PC-3 (cell line): ENCODE measurements around the gene STRN4. TPM values are rescaled to one million over a fixed set of nuclear protein-coding genes. Genes with fewer than 3 reads are reported as not detected.

ENCODE experiments used
- ATAC-seq: fragments of 200-7000 bp; cut with Tn5 transposase; 2 replicates; pipeline ENCODE4 v1.9.1; 2020; ENCODE audit warnings: mild to moderate bottlenecking, moderate library complexity
- BruUV-seq: library from RNA; stranded (reverse); fragments of 400-500 nt; replicated peaks from 2 replicates; lab custom pipeline; 2021; lab: Mats Ljungman, UMichigan
- CTCF ChIA-PET: fragments of 300-600 bp; sonication (Branson Sonifier 250); formaldehyde crosslinking; loops from one replicate; lab custom pipeline; 2022; ENCODE audit warnings: antibody characterized with exemption; lab: Charles Lee
- POLR2A ChIA-PET: fragments of 300-600 bp; sonication (Branson Sonifier 250); formaldehyde crosslinking; loops from one replicate; lab custom pipeline; 2022; ENCODE audit warnings: antibody characterized with exemption; ENCODE audit not compliant: unreplicated experiment; lab: Charles Lee
- DNase-seq: peaks from one replicate; pipeline ENCODE4 v3.0.0-alpha.2; 2015
- H2AFZ ChIP-seq: fragments of 300-600 bp; sonication (generic); 2 replicates; pipeline ENCODE4 v1.6.0; 2016; ENCODE audit warnings: antibody characterized with exemption, low read length
- H3F3A ChIP-seq: fragments of 300-600 bp; sonication (generic); one replicate; pipeline ENCODE4 v1.6.0; 2017; ENCODE audit warnings: antibody characterized with exemption, low read length, control low read depth, mild to moderate bottlenecking; ENCODE audit not compliant: unreplicated experiment
- H3K27ac ChIP-seq: fragments of 300-600 bp; sonication (generic); 2 replicates; pipeline ENCODE4 v1.5.1; 2016; ENCODE audit warnings: mild to moderate bottlenecking, low read length
- H3K27me3 ChIP-seq: fragments of 300-600 bp; sonication (generic); 2 replicates; pipeline ENCODE4 v1.6.1; 2016; ENCODE audit warnings: low read length, mixed read lengths
- H3K36me3 ChIP-seq: fragments of 300-600 bp; sonication (generic); 2 replicates; pipeline ENCODE4 v1.6.1; 2016; ENCODE audit warnings: low read depth, mixed run types, low read length, mixed read lengths
- H3K4me1 ChIP-seq: fragments of 300-600 bp; sonication (generic); 2 replicates; pipeline ENCODE4 v1.5.1; 2016; ENCODE audit warnings: low read length; ENCODE audit not compliant: insufficient read depth
- H3K4me2 ChIP-seq: fragments of 300-600 bp; sonication (generic); 2 replicates; pipeline ENCODE4 v1.6.0; 2016; ENCODE audit warnings: low read length
- H3K4me3 ChIP-seq: fragments of 300-600 bp; sonication (generic); 2 replicates; pipeline ENCODE4 v1.5.1; 2016; ENCODE audit warnings: mild to moderate bottlenecking, low read length, mixed read lengths
- H3K79me2 ChIP-seq: fragments of 300-600 bp; sonication (generic); 2 replicates; pipeline ENCODE4 v1.6.1; 2017; ENCODE audit warnings: low read length, mixed read lengths
- H3K9ac ChIP-seq: fragments of 300-600 bp; sonication (generic); 2 replicates; pipeline ENCODE4 v1.6.0; 2016; ENCODE audit warnings: mild to moderate bottlenecking, low read length
- H3K9me2 ChIP-seq: fragments of 300-600 bp; sonication (generic); replicated peaks from 2 replicates; pipeline ENCODE4 v1.6.1; 2016; ENCODE audit warnings: mixed run types, low read length, mixed read lengths
- H3K9me3 ChIP-seq: fragments of 300-600 bp; sonication (generic); 2 replicates; pipeline ENCODE4 v1.6.1; 2016; ENCODE audit warnings: low read length, mixed read lengths
- H4K20me1 ChIP-seq: fragments of 300-600 bp; sonication (generic); 2 replicates; pipeline ENCODE4 v1.6.1; 2016; ENCODE audit warnings: low read length, mixed read lengths
- CTCF ChIP-seq: fragments of 300-600 bp; sonication (generic); conservative IDR thresholded peaks from 2 replicates; pipeline ENCODE4 v1.5.1; 2017; ENCODE audit warnings: antibody characterized with exemption, low read depth, mild to moderate bottlenecking, low read length
- EZH2 ChIP-seq: fragments of 300-600 bp; sonication (generic); IDR thresholded peaks from one replicate; pipeline ENCODE4 v1.6.1; 2017; ENCODE audit warnings: antibody characterized with exemption, mild to moderate bottlenecking, low read length; ENCODE audit not compliant: unreplicated experiment
- EZH2phosphoT487 ChIP-seq: fragments of 300-600 bp; sonication (generic); IDR thresholded peaks from 2 replicates; pipeline ENCODE4 v1.6.1; 2018; ENCODE audit warnings: mild to moderate bottlenecking, antibody characterized with exemption, low read length, borderline replicate concordance
- intact Hi-C: fragments of 100-400 bp; cut with micrococcal nuclease; formaldehyde crosslinking; loops from 2 replicates; pipeline ENCODE4 v1.9.0; 2023
- total RNA-seq: library from RNA; depleted of rRNA; stranded (reverse); fragments of >200 nt; gene quantifications from 2 replicates; pipeline ENCODE4 v1.2.3, GENCODE V29; 2014

STRN4 gene
- total RNA-seq, 1 experiment from 2014 or later = 62.7 TPM

GRCh38 chr19:46720503-46721239 is 25.6 kb downstream of the STRN4 start:
- no peaks in the 10 kb centered on the region for H3K27me3 ChIP-seq
- H4K20me1 ChIP-seq = no peaks in the 10 kb centered on the region
- CTCF ChIA-PET = interaction anchor here (0.6 kb wide), 1 partner anchor 10 kb away, joined by 3 read pairs; no protein-coding TSS in a partner anchor
- no peak overlapping the region for H2AFZ ChIP-seq
- no peak overlapping the region for H3K9ac ChIP-seq
- TF ChIP-seq EZH2phosphoT487 (no peak), EZH2 (no peak)
- H3F3A ChIP-seq = no peaks in the 10 kb centered on the region
- H3K36me3 ChIP-seq = peaks cover 12% of the 10 kb centered on the region; the same call in 1 of the 2 replicates
- no peaks in the 10 kb centered on the region for H3K9me2 ChIP-seq
- H3K27ac ChIP-seq = no peak overlapping the region
- no peak overlapping the region for H3K4me2 ChIP-seq
- DNase-seq = no peak
- POLR2A ChIA-PET = no interaction called here
- no peak overlapping the region for H3K4me3 ChIP-seq
- H3K9me3 ChIP-seq = no peaks in the 10 kb centered on the region
- BruUV-seq = no TSS peak
- ATAC-seq = no peak
- intact Hi-C loops = no loop called here
- peaks cover 11% of the 10 kb centered on the region for H3K79me2 ChIP-seq
- no peaks in the 10 kb centered on the region for H3K4me1 ChIP-seq

GRCh38 chr19:46719629-46720502 is 26.4 kb downstream of the STRN4 start:
- no peak overlapping the region for H3K9ac ChIP-seq
- TF ChIP-seq EZH2 (no peak), EZH2phosphoT487 (no peak), CTCF (no peak)
- no peak overlapping the region for H3K4me3 ChIP-seq
- H3K27me3 ChIP-seq = no peaks in the 10 kb centered on the region
- H3K36me3 ChIP-seq = peaks cover 10% of the 10 kb centered on the region; the same call in 1 of the 2 replicates
- H4K20me1 ChIP-seq = no peaks in the 10 kb centered on the region
- DNase-seq (no peak), ATAC-seq (no peak)
- no peak overlapping the region for H3K27ac ChIP-seq
- CTCF ChIA-PET = no interaction called here
- H2AFZ ChIP-seq = no peak overlapping the region
- BruUV-seq = TSS peak; percentile 22
- intact Hi-C loops = no loop called here
- no peaks in the 10 kb centered on the region; the same call in 1 of the 2 replicates for H3K4me1 ChIP-seq
- peaks cover 19% of the 10 kb centered on the region for H3K79me2 ChIP-seq
- H3K9me2 ChIP-seq = no peaks in the 10 kb centered on the region
- H3K9me3 ChIP-seq = no peaks in the 10 kb centered on the region
- H3K4me2 ChIP-seq = no peak overlapping the region
- POLR2A ChIA-PET = no interaction called here
- no peaks in the 10 kb centered on the region for H3F3A ChIP-seq

- no peak for DNase-seq
- no peaks in the 10 kb centered on the region for H3K9me3 ChIP-seq
- no peak overlapping the region for H3K27ac ChIP-seq
- H3K4me3 ChIP-seq = no peak overlapping the region
- ChIA-PET CTCF (no interaction called here), POLR2A (no interaction called here)
- peaks cover 24% of the 10 kb centered on the region for H3K79me2 ChIP-seq
- TF ChIP-seq EZH2phosphoT487 = no peak
- TF ChIP-seq CTCF = no peak
- TF ChIP-seq EZH2 = no peak
- BruUV-seq = no TSS peak
- no peak overlapping the region for H3K4me2 ChIP-seq
- no peak overlapping the region for H2AFZ ChIP-seq
- H4K20me1 ChIP-seq = no peaks in the 10 kb centered on the region
- H3K4me1 ChIP-seq = no peaks in the 10 kb centered on the region; the same call in 1 of the 2 replicates
- H3K36me3 ChIP-seq = peaks cover 10% of the 10 kb centered on the region; the same call in 1 of the 2 replicates
- no peaks in the 10 kb centered on the region for H3K9me2 ChIP-seq
- intact Hi-C loops = no loop called here
- H3K9ac ChIP-seq = no peak overlapping the region
- no peaks in the 10 kb centered on the region for H3F3A ChIP-seq
- ATAC-seq = no peak
- H3K27me3 ChIP-seq = no peaks in the 10 kb centered on the region
These were observed 27.2 kb downstream of the STRN4 start for GRCh38 chr19:46718934-46719622.
